Measurements from ENCODE around the gene TFDP1. TPM values are rescaled to one million over a fixed set of nuclear protein-coding genes. Genes with fewer than 3 reads are reported as not detected.

Gene TFDP1
- total RNA-seq, 1 donor from 2014 or later = 49.4 TPM

DNA sequence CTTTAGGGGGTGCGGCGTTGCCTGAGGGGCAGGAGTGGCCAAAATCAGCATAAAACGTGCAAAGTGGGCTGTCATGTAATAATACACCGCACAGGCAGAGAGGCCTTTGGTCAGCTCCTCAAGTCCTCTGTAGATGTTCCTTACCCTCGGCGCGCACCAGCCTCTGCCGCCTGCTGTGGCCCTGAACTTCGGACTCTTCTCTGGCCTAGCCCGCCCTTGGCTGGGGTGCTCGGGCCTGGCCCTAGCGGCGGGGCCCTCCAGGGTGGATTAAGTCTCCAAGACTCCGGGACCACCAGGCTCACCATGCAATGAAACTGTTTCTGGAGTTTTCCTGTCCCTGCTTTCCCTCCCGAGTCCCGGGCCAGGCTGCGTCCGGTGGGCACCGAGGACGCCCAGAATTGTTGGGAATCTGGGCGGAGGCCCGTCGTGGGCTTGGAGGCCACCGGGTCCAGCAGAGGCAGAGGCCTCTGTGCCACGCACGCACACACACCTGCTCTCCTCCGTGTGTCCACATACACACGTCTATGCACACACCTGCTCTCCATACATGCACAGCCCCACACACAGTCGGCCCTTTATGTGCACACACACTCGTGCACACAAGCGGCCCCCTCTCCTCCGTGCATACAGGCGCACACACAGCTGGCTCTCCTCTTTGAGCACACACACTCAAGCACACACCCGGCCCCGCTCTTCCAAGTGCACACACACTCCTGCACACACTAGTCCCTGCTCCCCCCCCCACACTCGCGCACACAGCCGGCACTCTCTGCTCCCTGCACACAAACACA is 1.5 kb upstream of the TFDP1 start:
- Mint-ChIP-seq H3K4me1 (ENCODE audit: low read depth, unreplicated experiment) (peaks cover 1% of the 10 kb centered on the region), H3K27ac (ENCODE audit: unreplicated experiment) (no peak overlapping the region), H3K4me3 (ENCODE audit: unreplicated experiment) (peak overlapping the region; percentile 71), H3K27me3 (ENCODE audit: low read depth, unreplicated experiment) (peaks cover 12% of the 10 kb centered on the region), H3K9me3 (ENCODE audit: unreplicated experiment) (no peaks in the 10 kb centered on the region), H3K36me3 (ENCODE audit: low read depth, unreplicated experiment) (no peaks in the 10 kb centered on the region)
- no peak overlapping the region for H3K4me3 ChIP-seq (ENCODE audit: insufficient read depth, low read depth, low read length)
- H3K9me3 ChIP-seq (ENCODE audit: insufficient read depth, low read depth, low read length) = no peaks in the 10 kb centered on the region
- no peak for TF ChIP-seq EZH2 (IDR thresholded peaks at IDR 0.05; ENCODE audit: insufficient read depth, low read length)
- peaks cover 29% of the 10 kb centered on the region for H3K79me2 ChIP-seq (ENCODE audit: insufficient read depth, low read length)
- no peak overlapping the region for H3K9ac ChIP-seq (ENCODE audit: low read length)
- no peaks in the 10 kb centered on the region for H3K27me3 ChIP-seq (ENCODE audit: insufficient read depth, low read length)
- peaks cover 4% of the 10 kb centered on the region for H3K4me1 ChIP-seq (ENCODE audit: insufficient read depth, low read length)
- no peak overlapping the region for H3K4me2 ChIP-seq (ENCODE audit: low read length)
- peaks cover 24% of the 10 kb centered on the region for H4K20me1 ChIP-seq (ENCODE audit: insufficient read depth, low read length)
- no peak overlapping the region for H3K27ac ChIP-seq (ENCODE audit: low read depth, low read length)
- peaks cover 11% of the 10 kb centered on the region for H3K36me3 ChIP-seq (ENCODE audit: insufficient read depth, low read length)
- no peak overlapping the region for H2AFZ ChIP-seq (ENCODE audit: low read depth, low read length)
- no peak for DNase-seq (ENCODE audit: low read depth)
- no peak for FAIRE-seq

DNA sequence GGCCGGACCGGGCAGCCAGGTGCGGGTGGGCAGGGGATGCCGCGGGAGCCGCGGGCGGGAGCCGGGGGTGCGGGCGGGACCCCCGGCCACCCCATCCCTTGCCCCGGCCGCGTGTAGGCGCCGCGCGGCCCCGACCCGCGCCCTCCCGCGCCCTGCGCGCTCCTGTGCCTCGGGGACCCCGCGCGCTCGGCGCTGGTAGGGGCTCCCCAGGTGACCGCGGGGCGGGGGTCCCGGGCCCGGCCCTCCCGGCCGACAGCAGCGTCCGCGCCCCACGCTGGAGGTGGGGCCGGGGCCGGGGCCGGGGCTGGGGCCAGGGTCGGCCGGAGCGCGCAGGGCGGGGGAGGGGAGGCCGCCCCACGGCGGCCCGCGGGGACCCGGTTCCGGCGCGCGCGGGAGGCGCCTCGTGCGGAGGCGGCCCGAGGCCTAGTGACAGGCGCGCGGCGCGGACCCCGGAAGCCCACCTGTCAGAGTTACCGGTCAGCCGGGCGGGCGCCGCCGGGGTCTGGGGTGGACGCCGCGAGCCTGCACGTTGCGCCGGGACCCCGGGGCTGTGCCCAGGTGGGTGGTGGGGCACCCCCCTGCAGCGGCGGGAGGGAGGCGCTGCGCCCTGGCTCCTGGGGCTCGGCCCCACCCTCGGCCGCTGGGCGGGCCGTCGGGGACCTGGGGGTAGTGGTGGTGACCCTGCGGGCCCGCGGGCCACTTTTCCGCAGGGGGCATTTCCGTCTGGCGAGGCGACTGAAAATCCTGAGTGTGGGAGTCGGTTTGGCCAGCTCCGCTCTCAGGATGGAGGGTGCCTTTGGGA is 518 bp downstream of the TFDP1 start:
- H3K36me3 Mint-ChIP-seq (ENCODE audit: low read depth, unreplicated experiment) = peaks cover 1% of the 10 kb centered on the region
- Histone ChIP-seq H2AFZ (ENCODE audit: low read depth, low read length) (no peak overlapping the region), H3K79me2 (ENCODE audit: insufficient read depth, low read length) (peaks cover 50% of the 10 kb centered on the region), H3K4me1 (ENCODE audit: insufficient read depth, low read length) (peaks cover 4% of the 10 kb centered on the region), H3K27ac (ENCODE audit: low read depth, low read length) (peak overlapping the region; percentile 26), H3K4me3 (ENCODE audit: insufficient read depth, low read depth, low read length) (peak overlapping the region; percentile 73), H3K27me3 (ENCODE audit: insufficient read depth, low read length) (no peaks in the 10 kb centered on the region), H3K4me2 (ENCODE audit: low read length) (peak overlapping the region; percentile 93), H3K9ac (ENCODE audit: low read length) (peak overlapping the region; percentile 78), H4K20me1 (ENCODE audit: insufficient read depth, low read length) (peaks cover 44% of the 10 kb centered on the region), H3K36me3 (ENCODE audit: insufficient read depth, low read length) (peaks cover 11% of the 10 kb centered on the region), H3K9me3 (ENCODE audit: insufficient read depth, low read depth, low read length) (no peaks in the 10 kb centered on the region)
- H3K27me3 Mint-ChIP-seq (ENCODE audit: low read depth, unreplicated experiment) = peaks cover 4% of the 10 kb centered on the region
- peak overlapping the region; percentile 92 for H3K4me3 Mint-ChIP-seq (ENCODE audit: unreplicated experiment)
- H3K4me1 Mint-ChIP-seq (ENCODE audit: low read depth, unreplicated experiment) = peaks cover 1% of the 10 kb centered on the region
- no peak for TF ChIP-seq EZH2 (IDR thresholded peaks at IDR 0.05; ENCODE audit: insufficient read depth, low read length)
- TF ChIP-seq, protein P1, sequence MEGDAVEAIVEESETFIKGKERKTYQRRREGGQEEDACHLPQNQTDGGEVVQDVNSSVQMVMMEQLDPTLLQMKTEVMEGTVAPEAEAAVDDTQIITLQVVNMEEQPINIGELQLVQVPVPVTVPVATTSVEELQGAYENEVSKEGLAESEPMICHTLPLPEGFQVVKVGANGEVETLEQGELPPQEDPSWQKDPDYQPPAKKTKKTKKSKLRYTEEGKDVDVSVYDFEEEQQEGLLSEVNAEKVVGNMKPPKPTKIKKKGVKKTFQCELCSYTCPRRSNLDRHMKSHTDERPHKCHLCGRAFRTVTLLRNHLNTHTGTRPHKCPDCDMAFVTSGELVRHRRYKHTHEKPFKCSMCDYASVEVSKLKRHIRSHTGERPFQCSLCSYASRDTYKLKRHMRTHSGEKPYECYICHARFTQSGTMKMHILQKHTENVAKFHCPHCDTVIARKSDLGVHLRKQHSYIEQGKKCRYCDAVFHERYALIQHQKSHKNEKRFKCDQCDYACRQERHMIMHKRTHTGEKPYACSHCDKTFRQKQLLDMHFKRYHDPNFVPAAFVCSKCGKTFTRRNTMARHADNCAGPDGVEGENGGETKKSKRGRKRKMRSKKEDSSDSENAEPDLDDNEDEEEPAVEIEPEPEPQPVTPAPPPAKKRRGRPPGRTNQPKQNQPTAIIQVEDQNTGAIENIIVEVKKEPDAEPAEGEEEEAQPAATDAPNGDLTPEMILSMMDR (IDR thresholded peaks at IDR 0.05; ENCODE audit: insufficient read depth, low read depth, low read length) = no peak
- peak overlapping the region; percentile 59 for H3K27ac Mint-ChIP-seq (ENCODE audit: unreplicated experiment)
- DNase-seq (ENCODE audit: low read depth) = no peak
- H3K9me3 Mint-ChIP-seq (ENCODE audit: unreplicated experiment) = peaks cover 1% of the 10 kb centered on the region
- no peak for FAIRE-seq

DNA sequence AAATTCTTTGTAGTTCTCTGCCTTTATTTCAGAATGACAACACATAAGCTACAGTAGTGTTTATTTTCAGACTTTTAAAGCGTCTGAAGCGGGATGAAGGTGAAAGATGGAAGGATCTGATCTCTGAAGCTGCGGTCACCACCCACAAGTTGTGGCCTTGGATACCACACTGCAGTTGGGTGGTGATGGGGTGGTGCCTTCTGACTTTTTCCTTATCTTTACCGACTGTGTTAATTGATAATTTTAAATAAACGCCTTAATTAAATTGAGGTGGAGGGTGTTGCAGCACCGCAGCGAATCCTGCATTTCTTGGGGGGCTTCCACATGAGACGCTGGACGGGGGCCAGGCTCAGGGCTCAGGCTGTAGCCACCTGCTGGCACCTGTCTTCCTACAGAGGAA is 1.3 kb downstream of the TFDP1 start:
- peaks cover 55% of the 10 kb centered on the region for H3K79me2 ChIP-seq (ENCODE audit: insufficient read depth, low read length)
- H3K4me3 Mint-ChIP-seq (ENCODE audit: unreplicated experiment) = peak overlapping the region; percentile 92
- H3K36me3 Mint-ChIP-seq (ENCODE audit: low read depth, unreplicated experiment) = peaks cover 1% of the 10 kb centered on the region
- no peak overlapping the region for H3K27ac Mint-ChIP-seq (ENCODE audit: unreplicated experiment)
- H3K9ac ChIP-seq (ENCODE audit: low read length) = peak overlapping the region; percentile 78
- H3K4me1 ChIP-seq (ENCODE audit: insufficient read depth, low read length) = peaks cover 4% of the 10 kb centered on the region
- no peaks in the 10 kb centered on the region for H3K27me3 Mint-ChIP-seq (ENCODE audit: low read depth, unreplicated experiment)
- H2AFZ ChIP-seq (ENCODE audit: low read depth, low read length) = no peak overlapping the region
- no peak for FAIRE-seq
- peak overlapping the region; percentile 73 for H3K4me3 ChIP-seq (ENCODE audit: insufficient read depth, low read depth, low read length)
- peaks cover 1% of the 10 kb centered on the region for H3K4me1 Mint-ChIP-seq (ENCODE audit: low read depth, unreplicated experiment)
- no peak for DNase-seq (ENCODE audit: low read depth)
- TF ChIP-seq, protein P1 (IDR thresholded peaks at IDR 0.05; ENCODE audit: insufficient read depth, low read depth, low read length) = no peak
- TF ChIP-seq EZH2 (IDR thresholded peaks at IDR 0.05; ENCODE audit: insufficient read depth, low read length) = no peak
- no peak overlapping the region for H3K27ac ChIP-seq (ENCODE audit: low read depth, low read length)
- no peaks in the 10 kb centered on the region for H3K27me3 ChIP-seq (ENCODE audit: insufficient read depth, low read length)
- H3K9me3 ChIP-seq (ENCODE audit: insufficient read depth, low read depth, low read length) = no peaks in the 10 kb centered on the region
- peak overlapping the region; percentile 93 for H3K4me2 ChIP-seq (ENCODE audit: low read length)
- H4K20me1 ChIP-seq (ENCODE audit: insufficient read depth, low read length) = peaks cover 51% of the 10 kb centered on the region
- peaks cover 14% of the 10 kb centered on the region for H3K36me3 ChIP-seq (ENCODE audit: insufficient read depth, low read length)
- H3K9me3 Mint-ChIP-seq (ENCODE audit: unreplicated experiment) = peaks cover 2% of the 10 kb centered on the region

Measured in astrocyte (in vitro differentiated cells and primary cell).